ENCODE measurements around the gene BCL2L1. TPM values are rescaled to one million over a fixed set of nuclear protein-coding genes. Genes with fewer than 3 reads are reported as not detected.
"Not testable (repeated sequence)": the region's sequence is repeated elsewhere in the genome, so short reads cannot be mapped to it uniquely, and the experiment has no call there.

The BCL2L1 gene
- total RNA-seq, 1 donor from 2014 or later, result 126 TPM

- H3K4me1 ChIP-seq, result peaks cover 51% of the 10 kb centered on the region
- no peaks in the 10 kb centered on the region for H3K27me3 ChIP-seq (ENCODE audit: low read depth)
- no peaks in the 10 kb centered on the region for H3K9me3 ChIP-seq
- H3K27ac ChIP-seq, result peak overlapping the region; percentile 67
- H3K36me3 ChIP-seq, result peaks cover 25% of the 10 kb centered on the region
- peak; percentile 81 for TF ChIP-seq CTCF (IDR thresholded peaks at IDR 0.05)
- peak; percentile 90 to 92 for ATAC-seq
- DNase-seq, result peak; percentile 88
- peak overlapping the region; percentile 51 for H3K4me3 ChIP-seq
- intact Hi-C loops (cut with DNase I), result loop anchor here (10.0 kb wide), 1 partner anchor 53 kb away; no protein-coding TSS in a partner anchor
Observed at GRCh38 chr20:31661625-31662371, 60.9 kb downstream of the BCL2L1 start.

GRCh38 chr20:31654534-31654933 lies 68.1 kb downstream of the BCL2L1 start:
- no peak overlapping the region for H3K4me3 ChIP-seq
- intact Hi-C loops (cut with DNase I), result no loop called here
- TF ChIP-seq CTCF (IDR thresholded peaks at IDR 0.05), result no peak
- H3K27me3 ChIP-seq (ENCODE audit: low read depth), result no peaks in the 10 kb centered on the region
- ATAC-seq (no peak), DNase-seq (no peak)
- H3K27ac ChIP-seq, result no peak overlapping the region
- H3K36me3 ChIP-seq, result no peaks in the 10 kb centered on the region
- H3K9me3 ChIP-seq, result no peaks in the 10 kb centered on the region
- H3K4me1 ChIP-seq, result no peaks in the 10 kb centered on the region

- Histone ChIP-seq H3K4me1 (no peaks in the 10 kb centered on the region), H3K36me3 (no peaks in the 10 kb centered on the region), H3K27ac (no peak overlapping the region), H3K9me3 (no peaks in the 10 kb centered on the region), H3K27me3 (ENCODE audit: low read depth) (no peaks in the 10 kb centered on the region), H3K4me3 (no peak overlapping the region)
- no peak for TF ChIP-seq CTCF (IDR thresholded peaks at IDR 0.05)
- intact Hi-C loops (cut with DNase I), result no loop called here
- no peak for DNase-seq
- ATAC-seq, result no peak
Observed at GRCh38 chr20:31653561-31653960, 69.1 kb downstream of the BCL2L1 start.

DNA sequence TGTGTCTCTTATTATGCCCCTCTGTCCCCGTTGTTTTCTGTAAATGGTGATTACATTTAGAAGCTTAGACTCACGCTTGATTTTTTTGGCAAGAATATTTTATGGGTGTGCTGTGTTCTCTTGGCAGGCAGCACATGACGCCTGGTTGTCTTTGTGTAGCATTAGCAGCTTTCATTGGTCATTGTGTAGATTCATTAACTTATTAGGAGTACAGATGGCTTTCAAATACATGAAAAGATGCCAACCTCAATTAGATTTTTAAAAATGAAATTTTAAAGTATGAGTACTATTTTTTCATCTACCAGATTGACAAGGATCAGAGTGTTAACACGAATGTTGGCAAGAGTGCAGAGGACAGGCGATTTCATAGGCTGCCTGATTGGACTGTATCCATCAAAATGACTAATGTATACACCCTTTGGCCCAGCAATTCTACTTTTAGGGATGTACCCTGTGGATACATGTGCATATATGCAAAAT lies 69.7 kb downstream of the BCL2L1 start:
- Histone ChIP-seq H3K27me3 (ENCODE audit: low read depth) (no peaks in the 10 kb centered on the region), H3K36me3 (no peaks in the 10 kb centered on the region), H3K4me1 (no peaks in the 10 kb centered on the region), H3K27ac (no peak overlapping the region), H3K4me3 (no peak overlapping the region), H3K9me3 (no peaks in the 10 kb centered on the region)
- no peak for TF ChIP-seq CTCF (IDR thresholded peaks at IDR 0.05)
- intact Hi-C loops (cut with DNase I), result no loop called here
- no peak for DNase-seq
- no peak for ATAC-seq

GRCh38 chr20:31648104-31648503 lies 74.6 kb downstream of the BCL2L1 start:
- H3K27ac ChIP-seq; H3K4me3 ChIP-seq; H3K9me3 ChIP-seq; ATAC-seq; H3K36me3 ChIP-seq; DNase-seq; H3K4me1 ChIP-seq; intact Hi-C loops (cut with DNase I); H3K27me3 ChIP-seq (ENCODE audit: low read depth): not testable (repeated sequence)

DNA sequence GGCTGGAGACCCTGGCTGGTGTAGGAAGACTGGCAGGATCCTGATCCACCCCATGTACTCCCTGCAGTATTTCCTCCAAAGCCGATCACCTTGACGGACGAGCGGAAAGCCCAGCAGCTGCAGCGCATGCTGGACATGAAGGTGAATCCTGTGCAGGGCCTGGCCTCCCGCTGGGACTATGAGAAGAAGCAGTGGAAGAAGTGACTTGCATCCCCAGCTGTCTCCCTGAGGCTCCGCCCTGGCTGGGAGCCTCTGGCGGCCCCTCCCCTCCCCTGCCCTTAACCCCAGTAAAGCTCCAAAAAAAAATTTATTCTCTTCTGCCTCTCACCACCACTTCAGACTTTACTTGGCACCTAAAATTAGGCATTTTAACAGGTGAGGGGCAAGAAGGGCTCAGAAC lies 78.0 kb downstream of the BCL2L1 start:
- Histone ChIP-seq H3K36me3 (no peaks in the 10 kb centered on the region), H3K27ac (no peak overlapping the region), H3K4me3 (no peak overlapping the region), H3K9me3 (no peaks in the 10 kb centered on the region), H3K4me1 (no peaks in the 10 kb centered on the region), H3K27me3 (ENCODE audit: low read depth) (no peaks in the 10 kb centered on the region)
- ATAC-seq, result no peak
- TF ChIP-seq CTCF (IDR thresholded peaks at IDR 0.05), result no peak
- intact Hi-C loops (cut with DNase I), result no loop called here
- no peak for DNase-seq
